Endothelial cell of umbilical vein (primary cell): ENCODE data around the gene USHBP1. TPM values are rescaled to one million over a fixed set of nuclear protein-coding genes. Genes with fewer than 3 reads are reported as not detected.

ENCODE experiments used
- BruUV-seq: library from RNA; stranded (reverse); fragments of 400-500 nt; replicated peaks from 2 replicates; lab custom pipeline; 2021; lab: Mats Ljungman, UMichigan
- CTCF ChIA-PET: fragments of 300-600, 350-600 bp; sonication (Branson Sonifier 250); formaldehyde crosslinking; loops from one replicate; lab custom pipeline; 2021; ENCODE audit warnings: antibody characterized with exemption, inconsistent platforms; lab: Charles Lee
- POLR2A ChIA-PET: fragments of 300-600, 350-600 bp; sonication (Branson Sonifier 250); formaldehyde crosslinking; loops from one replicate; lab custom pipeline; 2021; ENCODE audit warnings: antibody characterized with exemption, inconsistent platforms; lab: Charles Lee
- DNase-seq: peaks from one replicate; pipeline ENCODE4 v3.0.0-alpha.2; 2011; ENCODE audit warnings: low read depth, low spot score
- FAIRE-seq: peaks from 2 replicates; lab custom pipeline; 2011; peaks lifted over from hg19 to GRCh38; lab: Jason Lieb, UNC
- H2AFZ ChIP-seq: 2 replicates; pipeline ENCODE4 v1.6.0; 2012; ENCODE audit warnings: low read depth, low read length, control low read depth, inconsistent platforms
- H3K27ac ChIP-seq: 2 replicates; pipeline ENCODE4 v1.5.1; 2011; ENCODE audit warnings: low read depth, mild to moderate bottlenecking, control low read depth, low read length, moderate library complexity; ENCODE audit not compliant: insufficient read depth
- H3K27me3 ChIP-seq, 2 experiments: 2 replicates each; pipeline versions ENCODE4 v1.6.0 to v1.6.1; 2011; ENCODE audit warnings: low read length in 2 of 2, mixed read lengths in 1 of 2; ENCODE audit not compliant: control insufficient read depth in 2 of 2, insufficient read depth in 2 of 2
- H3K36me3 ChIP-seq, 2 experiments: 2 replicates in 1 of 2; 3 replicates in 1 of 2; pipeline ENCODE4 v1.5.1; 2011; ENCODE audit warnings: low read length in 2 of 2, mild to moderate bottlenecking in 1 of 2, moderate library complexity in 1 of 2; ENCODE audit not compliant: control insufficient read depth in 2 of 2, insufficient read depth in 2 of 2; ENCODE audit errors: extremely low read depth in 1 of 2
- H3K4me1 ChIP-seq: 3 replicates; pipeline ENCODE4 v1.5.1; 2011; ENCODE audit warnings: mild to moderate bottlenecking, low read length; ENCODE audit not compliant: control insufficient read depth, insufficient read depth; ENCODE audit errors: extremely low read depth
- H3K4me2 ChIP-seq: 2 replicates; pipeline ENCODE4 v1.6.1; 2011; ENCODE audit warnings: low read length, control low read depth, mixed read lengths; ENCODE audit not compliant: insufficient read depth
- H3K4me3 ChIP-seq, 3 experiments: fragments of 200-600 bp in 1 of 3; sonication (generic), shearing (Covaris generic) in 1 of 3; replicated peaks in 1 of 3; 2 replicates each; pipeline ENCODE4 v1.5.1; 2011 to 2016; ENCODE audit warnings: control low read depth in 3 of 3, low read length in 3 of 3, mild to moderate bottlenecking in 2 of 3, inconsistent platforms in 1 of 3, low read depth in 1 of 3, moderate library complexity in 1 of 3; ENCODE audit not compliant: insufficient read depth in 1 of 3
- H3K79me2 ChIP-seq: 2 replicates; pipeline ENCODE4 v1.6.0; 2012; ENCODE audit warnings: low read length, inconsistent platforms; ENCODE audit not compliant: control insufficient read depth, insufficient read depth
- H3K9ac ChIP-seq: replicated peaks from 2 replicates; pipeline ENCODE3; 2011; ENCODE audit warnings: low read length, control low read depth; ENCODE audit not compliant: insufficient read depth; ENCODE audit errors: extremely low read depth
- H3K9me1 ChIP-seq: replicated peaks from 3 replicates; pipeline ENCODE4 v1.6.0; 2011; ENCODE audit warnings: mild to moderate bottlenecking, low read length; ENCODE audit not compliant: control insufficient read depth, insufficient read depth; ENCODE audit errors: extremely low read depth
- H3K9me3 ChIP-seq: replicated peaks from 2 replicates; pipeline ENCODE4 v1.5.1; 2012; ENCODE audit warnings: low read length, inconsistent platforms; ENCODE audit not compliant: control insufficient read depth, insufficient read depth
- H4K20me1 ChIP-seq: replicated peaks from 2 replicates; pipeline ENCODE3; 2011; ENCODE audit warnings: mild to moderate bottlenecking, low read length; ENCODE audit not compliant: control insufficient read depth, insufficient read depth; ENCODE audit errors: extremely low read depth
- EZH2 ChIP-seq: IDR thresholded peaks from 2 replicates; pipeline ENCODE4 v1.6.1; 2012; ENCODE audit warnings: borderline replicate concordance, low read depth, mild to moderate bottlenecking, moderate library complexity, low read length, inconsistent platforms; ENCODE audit not compliant: severe bottlenecking
- FOS ChIP-seq: IDR thresholded peaks from 2 replicates; pipeline ENCODE4 v1.6.1; 2011; ENCODE audit warnings: mild to moderate bottlenecking, low read length, moderate library complexity, borderline replicate concordance; ENCODE audit not compliant: insufficient read depth
- GATA2 ChIP-seq: IDR thresholded peaks from 2 replicates; pipeline ENCODE4 v1.7.0; 2011; ENCODE audit warnings: low read depth, mild to moderate bottlenecking, moderate library complexity, mixed read lengths, low read length; ENCODE audit not compliant: insufficient read length, insufficient read depth
- JUN ChIP-seq: IDR thresholded peaks from 2 replicates; pipeline ENCODE4 v1.6.1; 2011; ENCODE audit warnings: borderline replicate concordance, low read depth; ENCODE audit not compliant: insufficient read length, insufficient read depth
- POLR2A ChIP-seq: IDR thresholded peaks from 2 replicates; pipeline ENCODE4 v1.6.1; 2012; ENCODE audit warnings: low read depth, mild to moderate bottlenecking, control low read depth, low read length
- POLR2AphosphoS5 ChIP-seq: IDR thresholded peaks from 2 replicates; pipeline ENCODE4 v1.6.1; 2012; ENCODE audit warnings: low read depth, mild to moderate bottlenecking, control low read depth, low read length, moderate library complexity; ENCODE audit not compliant: insufficient read depth
- dilution Hi-C: fragments of 300-500 bp; cut with MboI; formaldehyde crosslinking; loops from one replicate; pipeline ENCODE4 v1.15.0; 2019; ENCODE audit warnings: low sequenced_read_pairs; ENCODE audit not compliant: extremely low pct_ligation_motif_present
- intact Hi-C: fragments of 100-400 bp; cut with micrococcal nuclease; formaldehyde crosslinking; loops from one replicate; pipeline ENCODE4 v1.10.0; 2022
- polyA plus RNA-seq, 4 experiments: library from polyadenylated mRNA; depleted of rRNA in 3 of 4; stranded (reverse) in 3 of 4; unstranded in 1 of 4; fragments of >200 nt; gene quantifications; 2 replicates each; pipeline versions ENCODE4 v1.2.1 to v1.2.3, GENCODE V29; 2011 to 2012; ENCODE audit warnings: missing spikeins in 1 of 4
- total RNA-seq: library from RNA; stranded (reverse); gene quantifications from 2 replicates; pipeline ENCODE4 v1.2.3, GENCODE V29; 2021

The USHBP1 gene
- total and polyA plus RNA-seq, 2 donors (not counting 3 experiments of a cell fraction or from before 2014, with no cell fraction given): 14.8 to 20.4 TPM

- H3K4me2 ChIP-seq: peak within 1 kb of the TSS; percentile 39
- H4K20me1 ChIP-seq: no peaks in the 10 kb centered on the region
- peak within 1 kb of the TSS; percentile 90 for H2AFZ ChIP-seq
- no peak within 1 kb of the TSS for H3K27ac ChIP-seq
- dilution Hi-C loops (no loop called here), intact Hi-C loops (loop anchor here (1.0 to 5.0 kb wide), 5 partner anchors 14 to 509 kb away; partner anchors contain the start of gene BABAM1)
- H3K4me1 ChIP-seq: peaks cover 10% of the 10 kb centered on the region
- peak within 1 kb of the TSS; percentile 10 for H3K9ac ChIP-seq
- ChIA-PET CTCF (interaction anchor here (0.6 to 3.6 kb wide), 19 partner anchors 9 to 393 kb away, joined by 3 to 27 read pairs (median 5); partner anchors contain the start of genes BABAM1, DDA1, USE1 and USHBP1), POLR2A (interaction anchor here (0.6 to 1.4 kb wide), 3 partner anchors 12 to 46 kb away, joined by 3 to 4 read pairs (median 3); partner anchors contain the start of gene BABAM1)
- peak within 1 kb of the TSS; percentile 10 to 32 (median 29) for H3K4me3 ChIP-seq
- TF ChIP-seq JUN (no peak), EZH2 (no peak), GATA2 (no peak), FOS (no peak), POLR2A (no peak), POLR2AphosphoS5 (peak; percentile 27)
- peaks cover 0 to 6% of the 10 kb centered on the region in 2 experiments for H3K36me3 ChIP-seq
- H3K9me3 ChIP-seq: no peaks in the 10 kb centered on the region
- H3K9me1 ChIP-seq: no peaks in the 10 kb centered on the region
- H3K27me3 ChIP-seq: no peaks in the 10 kb centered on the region
- DNase-seq: no peak
- no TSS peak for BruUV-seq
- peak; percentile 40 for FAIRE-seq
- no peaks in the 10 kb centered on the region for H3K79me2 ChIP-seq
Measured at GRCh38 chr19:17281391-17282304, 17.1 kb upstream of the USHBP1 start, which contains the start of gene ANKLE1. ANKLE1 (plus strand) TSS chr19:17281901; CDS start chr19:17281921, 20 bp downstream.
